GM18508 (cell line): ENCODE measurements around the gene MYZAP.

ENCODE experiments used
- ATAC-seq: cut with Tn5 transposase; IDR thresholded peaks from one replicate; pipeline ENCODE4 v1.9.1; 2021; ENCODE audit warnings: moderate number of reproducible peaks; ENCODE audit not compliant: insufficient read depth, unreplicated experiment

Gene MYZAP, protein sequence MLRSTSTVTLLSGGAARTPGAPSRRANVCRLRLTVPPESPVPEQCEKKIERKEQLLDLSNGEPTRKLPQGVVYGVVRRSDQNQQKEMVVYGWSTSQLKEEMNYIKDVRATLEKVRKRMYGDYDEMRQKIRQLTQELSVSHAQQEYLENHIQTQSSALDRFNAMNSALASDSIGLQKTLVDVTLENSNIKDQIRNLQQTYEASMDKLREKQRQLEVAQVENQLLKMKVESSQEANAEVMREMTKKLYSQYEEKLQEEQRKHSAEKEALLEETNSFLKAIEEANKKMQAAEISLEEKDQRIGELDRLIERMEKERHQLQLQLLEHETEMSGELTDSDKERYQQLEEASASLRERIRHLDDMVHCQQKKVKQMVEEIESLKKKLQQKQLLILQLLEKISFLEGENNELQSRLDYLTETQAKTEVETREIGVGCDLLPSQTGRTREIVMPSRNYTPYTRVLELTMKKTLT

DNA sequence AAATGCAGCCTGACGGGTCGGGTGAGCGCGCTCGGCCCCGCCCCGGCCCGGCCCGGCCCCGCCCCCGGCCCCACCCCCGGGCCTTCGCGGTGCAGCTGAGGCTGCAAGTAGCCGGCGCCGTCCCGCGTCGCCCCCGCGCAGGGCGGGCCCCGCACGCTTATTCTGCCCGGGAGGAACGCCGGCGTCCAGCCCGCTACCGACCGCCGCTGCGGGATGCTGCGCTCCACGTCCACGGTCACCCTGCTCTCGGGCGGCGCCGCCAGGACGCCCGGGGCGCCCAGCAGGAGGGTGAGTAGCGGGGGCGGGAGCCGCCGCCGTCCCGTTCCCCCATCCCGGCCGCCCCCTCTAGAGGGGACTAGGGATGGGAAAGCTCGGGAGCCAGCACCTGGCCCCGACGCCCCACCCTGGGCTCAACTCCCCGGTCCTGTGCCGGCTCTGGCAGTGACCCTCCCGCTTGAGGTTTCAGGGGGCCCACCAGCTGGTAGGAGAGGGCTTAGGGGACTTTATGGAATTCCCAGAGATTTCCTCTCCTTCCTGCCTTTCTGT is at the start of gene MYZAP:
TSS of gene MYZAP (plus strand) at position 83 of the 546 bp plus-strand sequence. CDS start at position 214, 131 bp downstream.
- ATAC-seq, result no peak

DNA sequence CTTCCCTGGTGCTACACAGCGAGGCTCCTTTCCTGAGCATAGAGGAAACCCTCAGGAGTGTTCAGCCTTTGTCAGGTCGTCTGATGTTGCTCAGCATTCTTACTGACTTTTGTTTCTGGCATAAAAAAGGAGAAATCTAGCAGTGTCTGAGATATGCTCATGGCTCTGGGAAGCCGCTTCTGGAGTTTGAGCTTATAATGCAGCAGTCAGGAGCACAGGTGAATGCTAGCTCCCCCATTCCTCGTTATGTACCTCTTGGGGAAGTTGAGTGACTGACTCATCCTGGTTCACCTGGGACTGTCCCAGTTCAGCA is 49.2 kb upstream of the MYZAP start:
- ATAC-seq, result no peak

DNA sequence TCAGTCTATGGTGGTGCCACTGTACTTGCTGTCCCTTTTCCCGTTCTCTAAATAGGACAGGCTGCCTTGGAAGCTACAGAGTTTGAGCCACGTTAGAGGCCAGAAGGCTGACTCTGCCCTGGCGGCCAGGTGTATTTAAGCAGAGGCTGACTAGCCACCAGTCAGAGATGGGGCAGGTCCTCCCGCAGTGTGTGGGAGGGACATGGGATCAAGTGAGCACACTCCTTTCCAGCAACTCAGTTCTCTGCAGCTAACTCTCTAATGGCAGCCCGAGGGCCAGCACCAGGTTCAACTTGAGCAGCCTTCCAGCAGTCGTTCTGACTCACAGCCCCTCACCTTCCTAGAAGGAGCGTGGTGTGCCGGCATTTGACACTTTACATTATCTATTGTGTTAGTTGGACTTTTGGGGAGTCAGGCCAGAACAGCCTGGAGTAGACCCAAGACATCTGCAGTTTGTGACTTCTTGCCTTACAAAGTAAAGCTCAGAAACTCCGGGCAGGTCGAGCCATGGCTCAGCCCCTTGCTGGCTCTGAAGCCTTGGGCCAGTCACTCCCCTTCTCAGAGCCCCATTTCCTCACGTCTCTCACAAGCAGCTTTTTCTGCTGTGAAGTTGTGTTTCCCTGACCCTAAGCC is 46.7 kb upstream of the MYZAP start:
- no peak for ATAC-seq

DNA sequence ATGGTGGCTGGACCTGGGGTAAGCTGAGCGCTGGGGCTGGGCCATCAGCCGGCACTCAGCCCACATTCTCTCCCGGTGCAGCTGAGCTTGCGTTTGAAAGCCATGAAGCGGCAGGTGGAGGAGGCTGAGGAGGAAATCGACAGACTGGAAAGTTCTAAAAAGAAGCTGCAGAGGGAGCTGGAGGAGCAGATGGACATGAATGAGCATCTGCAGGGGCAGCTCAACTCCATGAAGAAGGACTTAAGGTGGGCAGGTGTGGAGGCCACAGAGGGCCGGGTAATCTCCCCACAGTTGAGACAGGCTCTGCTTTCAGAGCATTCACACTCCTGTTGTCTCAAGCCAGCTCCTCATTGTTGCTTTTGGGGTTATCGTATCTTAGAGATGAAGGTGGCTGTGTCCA is 45.7 kb upstream of the MYZAP start:
- ATAC-seq, result no peak

DNA sequence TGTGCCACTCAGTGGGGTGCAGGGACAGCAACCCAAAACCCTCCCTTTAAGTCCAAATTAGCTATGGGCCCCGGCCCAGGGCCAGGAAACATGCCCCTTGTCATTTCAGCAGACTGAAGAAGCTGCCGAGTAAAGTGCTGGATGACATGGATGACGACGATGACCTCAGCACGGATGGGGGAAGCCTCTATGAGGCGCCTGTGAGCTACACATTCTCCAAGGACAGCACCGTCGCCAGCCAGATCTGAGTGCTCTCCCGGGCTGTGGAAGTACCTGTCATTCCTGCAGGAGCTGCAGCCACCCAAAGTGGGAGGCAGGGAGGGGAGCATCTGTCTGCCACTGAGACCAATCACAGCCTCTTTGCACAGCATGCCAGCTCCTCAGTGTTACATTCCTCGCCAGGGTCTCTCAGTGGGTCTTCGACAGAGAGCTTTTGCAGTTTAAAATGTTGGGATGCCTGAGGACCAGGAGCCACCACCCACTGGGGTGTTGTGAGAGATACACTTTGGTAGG is 44.4 kb upstream of the MYZAP start:
- ATAC-seq, result no peak

DNA sequence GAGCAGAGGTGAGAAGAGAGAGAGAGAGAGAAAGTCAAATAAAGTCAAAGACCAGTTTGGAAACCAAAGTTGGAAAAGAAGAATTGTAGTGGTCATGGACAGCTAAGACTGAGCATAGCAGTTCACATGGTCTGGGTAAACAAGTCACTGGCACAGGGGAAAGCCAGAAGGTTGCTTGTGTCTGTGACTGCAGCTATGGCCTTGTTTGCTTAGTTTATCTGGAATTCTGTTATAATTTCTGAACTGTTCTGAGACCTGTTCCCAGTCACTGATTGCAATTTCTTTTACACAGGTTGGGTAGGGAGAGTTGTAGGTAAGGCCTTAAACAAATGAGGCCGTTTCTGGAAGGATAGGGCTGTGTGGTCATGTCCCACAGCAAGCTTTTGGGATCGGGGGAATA is 43.4 kb upstream of the MYZAP start:
- no peak for ATAC-seq

DNA sequence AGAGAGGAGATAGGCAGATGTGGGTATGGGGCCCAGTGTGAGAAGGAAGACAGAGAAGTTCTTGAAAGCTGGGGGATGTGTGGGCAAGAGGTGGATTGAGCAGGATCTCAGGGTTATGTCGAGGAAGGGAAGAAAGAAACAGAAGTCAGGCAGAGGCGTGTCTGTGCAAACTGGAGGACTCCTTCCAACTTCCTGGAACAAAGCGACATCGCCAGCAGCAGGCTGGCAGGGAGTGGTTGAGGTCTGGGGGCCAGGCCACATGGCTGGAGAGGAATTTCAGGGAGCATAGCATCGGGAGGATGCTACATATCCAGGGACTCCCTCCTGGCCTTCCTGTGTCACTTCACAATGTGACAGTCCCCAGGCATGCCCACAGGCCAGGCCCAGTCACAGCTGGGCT is 42.9 kb upstream of the MYZAP start:
- ATAC-seq, result no peak

DNA sequence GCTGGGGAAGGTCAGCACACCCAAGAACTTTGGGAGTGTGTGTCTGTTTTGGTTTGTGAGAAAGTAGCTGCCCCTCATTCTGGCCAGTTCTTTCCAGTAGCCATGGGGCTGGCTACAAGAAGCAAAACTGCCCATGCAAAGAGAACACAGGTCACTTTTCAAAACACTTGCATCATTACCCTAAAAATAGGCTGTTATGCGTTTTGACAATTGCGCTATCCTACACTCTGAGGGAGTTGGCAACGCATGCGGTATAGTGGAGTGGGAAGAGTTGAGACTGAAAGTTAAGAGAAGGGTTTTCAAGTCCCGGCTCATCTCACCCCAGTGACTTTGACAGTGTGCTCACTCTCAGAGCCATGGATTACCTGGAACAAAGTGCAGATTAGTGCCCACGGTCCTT is 41.8 kb upstream of the MYZAP start:
- no peak for ATAC-seq

DNA sequence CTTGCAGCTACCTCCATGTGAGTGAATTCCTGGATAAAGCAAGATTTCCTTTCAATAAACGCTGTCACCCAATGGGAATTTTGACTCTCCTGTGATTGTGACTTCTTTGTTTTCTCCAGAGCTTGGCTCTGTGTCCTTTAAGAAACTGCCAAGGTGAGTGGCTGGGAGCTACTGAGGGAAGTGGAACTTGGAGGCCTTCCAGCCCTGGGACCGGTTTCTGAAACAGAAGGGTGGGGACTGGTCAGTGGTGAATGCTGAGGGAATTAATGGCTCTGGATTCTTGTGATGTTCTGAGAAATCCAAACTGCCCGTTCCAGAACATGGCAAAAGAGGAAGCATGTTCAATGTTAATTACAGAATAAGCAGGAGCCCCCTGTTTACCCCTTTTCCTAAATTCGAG is 41.1 kb upstream of the MYZAP start:
- ATAC-seq, result no peak

DNA sequence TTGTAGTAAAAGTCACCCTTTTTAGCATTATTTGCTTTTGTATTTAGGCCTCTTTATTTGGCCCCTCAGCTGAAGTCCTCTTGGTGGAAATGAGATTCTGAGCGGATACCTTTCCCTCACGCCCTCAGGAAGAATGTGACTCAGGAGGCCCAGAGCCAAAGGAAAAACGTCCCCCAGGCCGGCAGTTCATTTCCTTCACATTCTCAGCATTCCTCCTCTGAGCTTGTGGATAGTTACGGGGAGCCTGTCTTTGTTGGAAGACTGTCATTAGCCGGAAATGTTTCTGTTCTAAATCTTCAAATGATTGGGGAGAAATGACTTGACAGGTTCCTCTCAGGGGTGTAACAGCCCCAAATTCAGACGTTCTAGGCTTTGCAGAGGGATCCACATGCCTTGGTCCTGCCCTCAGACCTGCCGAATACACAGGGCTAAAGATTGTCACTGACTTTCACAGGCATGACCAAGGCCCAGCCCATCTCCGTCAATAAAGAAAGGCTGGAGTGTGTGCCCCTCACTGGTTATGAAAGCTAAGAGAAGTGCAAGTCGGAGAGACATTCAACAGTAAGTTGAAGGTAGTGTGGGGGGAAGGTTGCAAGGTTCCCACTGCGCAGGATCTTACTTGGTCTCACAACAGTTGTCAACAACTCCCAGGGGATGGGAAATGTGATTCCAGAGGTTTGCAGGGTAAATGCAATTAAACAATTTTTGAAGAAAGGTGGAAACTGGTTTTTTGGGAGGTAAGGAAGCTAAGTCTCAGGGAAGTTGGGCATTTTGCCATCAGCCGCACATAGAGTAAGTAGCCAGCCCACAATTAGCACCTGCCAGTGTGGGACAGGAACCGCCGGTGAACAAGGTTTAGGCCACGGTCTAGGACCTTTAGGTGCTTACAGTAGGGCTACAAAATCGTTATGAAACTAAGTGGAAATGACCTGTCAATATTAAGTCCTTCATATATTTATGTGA is 39.7 kb upstream of the MYZAP start:
- ATAC-seq, result no peak

DNA sequence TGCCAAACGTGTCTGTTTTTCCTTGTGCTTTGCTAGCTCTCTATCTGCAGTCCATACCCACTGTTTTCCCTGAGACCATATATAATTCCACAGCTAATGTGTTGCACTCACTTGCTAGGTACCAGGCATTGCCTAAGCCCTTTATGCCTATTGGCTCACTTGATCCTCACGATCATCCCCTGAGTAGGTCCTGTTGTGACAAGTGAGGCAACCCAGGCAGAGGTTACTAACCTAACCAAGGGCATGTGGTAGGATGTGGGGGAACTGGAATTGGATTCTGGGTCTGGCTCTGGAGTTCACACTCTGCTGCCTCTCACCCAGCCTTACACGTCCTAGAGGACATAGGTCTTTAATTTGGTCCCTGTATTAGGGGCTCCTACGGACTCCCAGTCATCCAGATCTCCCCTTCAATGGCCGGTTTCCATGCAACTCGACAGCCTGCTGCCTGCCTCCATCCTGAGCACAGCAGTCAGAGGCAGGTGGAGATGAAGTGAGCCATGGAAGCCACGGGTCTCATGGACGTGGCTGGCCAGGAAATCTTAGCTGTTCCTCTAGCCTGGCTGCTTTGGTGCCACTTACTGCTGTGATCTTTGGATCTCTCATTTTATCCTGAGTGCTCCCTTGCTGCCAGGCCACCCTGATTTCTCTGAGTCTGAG is 38.9 kb upstream of the MYZAP start:
- no peak for ATAC-seq

DNA sequence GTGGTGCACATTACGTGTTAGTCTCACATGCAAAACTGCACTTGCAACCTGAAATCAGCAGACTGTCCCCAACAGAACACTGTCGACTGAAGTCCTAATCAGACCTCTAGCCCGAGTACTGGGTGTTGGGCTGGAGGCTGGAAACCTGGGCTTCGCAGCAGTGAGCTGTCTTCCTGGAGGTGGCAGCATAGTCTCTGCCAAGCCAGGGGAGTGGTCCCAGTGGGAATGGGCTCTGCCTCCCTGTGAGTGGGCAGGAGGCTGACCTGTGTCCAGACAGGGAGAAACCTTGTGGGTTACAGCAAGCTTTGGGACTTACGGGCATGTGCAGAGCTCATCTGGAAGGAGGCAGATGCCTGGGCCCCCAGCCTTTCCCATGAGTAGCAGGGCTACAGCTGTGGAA is 38.2 kb upstream of the MYZAP start:
- ATAC-seq, result no peak

DNA sequence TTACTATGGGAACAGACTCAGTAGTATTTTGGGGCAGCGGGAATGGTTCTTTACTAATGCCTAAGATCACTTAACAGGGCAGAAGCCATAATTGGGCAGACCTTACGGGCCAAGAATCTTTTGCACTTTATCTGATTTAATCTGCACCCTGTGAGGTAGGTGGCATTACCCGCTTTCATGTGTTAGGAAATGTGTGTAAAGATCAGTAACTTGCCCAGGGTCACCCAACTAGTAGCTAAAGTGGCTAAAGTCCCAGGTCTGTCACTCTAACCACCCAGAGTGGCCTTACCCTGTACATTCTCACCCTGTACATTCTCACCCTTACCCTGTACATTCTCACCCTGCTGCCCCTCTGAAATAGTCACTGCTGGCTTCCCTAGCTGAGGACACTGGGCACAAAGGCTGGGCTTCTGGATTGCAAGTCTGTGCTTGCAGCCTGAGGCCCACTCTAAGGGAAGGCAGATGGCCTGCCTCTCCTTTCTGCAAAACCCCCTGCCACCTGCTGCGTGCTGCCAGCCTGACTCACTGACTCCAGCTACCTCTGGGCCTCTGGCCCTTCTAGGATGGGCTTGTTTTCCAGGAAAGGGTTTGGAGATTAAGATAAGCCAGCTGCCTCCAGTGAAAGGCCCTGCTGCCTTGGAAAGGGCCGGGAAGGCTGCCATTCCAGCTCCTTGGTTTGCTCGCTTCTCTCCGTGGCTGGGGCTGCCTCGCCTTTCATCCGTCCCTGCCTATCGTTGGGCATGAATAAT is 37.5 kb upstream of the MYZAP start:
- no peak for ATAC-seq

DNA sequence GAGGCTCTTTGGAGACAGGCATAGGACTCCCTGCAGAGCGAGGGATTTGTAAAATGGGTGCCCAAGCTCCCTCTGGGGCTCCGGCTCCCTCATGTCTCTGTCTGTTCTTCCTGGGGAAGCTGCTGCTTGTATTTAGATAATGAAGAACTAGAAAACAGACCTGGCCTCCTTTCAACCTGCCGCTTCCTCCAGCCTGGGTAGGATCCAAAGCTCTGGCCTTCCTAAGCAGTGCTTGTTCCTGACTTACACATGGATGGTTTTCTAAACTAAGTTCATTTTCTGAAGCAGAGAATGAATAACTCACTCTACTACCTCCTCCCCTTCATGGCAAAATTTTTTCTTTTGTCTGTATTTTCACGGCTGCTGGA is 36.9 kb upstream of the MYZAP start:
- ATAC-seq, result no peak

DNA sequence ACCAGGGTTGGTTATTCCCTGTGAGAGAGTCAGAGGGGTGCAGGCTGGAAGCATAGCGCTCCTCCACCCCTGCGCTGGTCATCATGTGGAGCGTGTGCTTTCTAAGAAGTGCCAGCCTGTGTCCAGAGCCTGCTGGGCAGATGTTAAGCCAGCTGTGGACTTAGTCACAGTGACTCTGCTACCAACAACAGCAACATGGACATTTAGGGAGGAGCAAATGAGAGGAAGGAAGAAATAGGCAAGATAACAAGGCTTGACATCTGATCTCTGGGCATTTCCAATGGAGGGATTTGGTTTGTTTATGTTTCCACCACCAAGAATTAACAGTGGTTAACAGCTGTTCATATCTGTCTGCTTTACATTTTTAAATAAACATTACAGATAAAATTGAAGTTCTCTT is 36.4 kb upstream of the MYZAP start:
- ATAC-seq, result no peak

DNA sequence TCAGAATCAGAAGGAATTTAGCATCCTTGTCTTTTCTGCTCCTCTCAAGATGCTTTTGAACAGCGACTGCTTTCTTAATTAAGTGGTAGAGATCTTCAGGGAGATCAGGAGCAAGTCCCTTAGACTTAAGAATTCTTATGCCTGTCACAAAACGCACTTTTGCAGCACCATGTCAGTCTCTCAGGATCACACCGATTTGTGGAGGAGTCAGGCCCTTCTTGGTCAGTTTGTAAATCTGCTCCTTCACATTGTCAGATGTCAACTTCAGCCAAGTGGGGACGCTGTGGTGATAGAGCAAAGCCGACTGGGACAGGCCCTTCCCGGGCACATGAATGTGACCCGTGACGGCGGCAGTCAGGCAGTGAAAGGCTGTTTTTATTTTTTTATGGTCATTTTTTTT is 35.7 kb upstream of the MYZAP start:
- ATAC-seq, result no peak

DNA sequence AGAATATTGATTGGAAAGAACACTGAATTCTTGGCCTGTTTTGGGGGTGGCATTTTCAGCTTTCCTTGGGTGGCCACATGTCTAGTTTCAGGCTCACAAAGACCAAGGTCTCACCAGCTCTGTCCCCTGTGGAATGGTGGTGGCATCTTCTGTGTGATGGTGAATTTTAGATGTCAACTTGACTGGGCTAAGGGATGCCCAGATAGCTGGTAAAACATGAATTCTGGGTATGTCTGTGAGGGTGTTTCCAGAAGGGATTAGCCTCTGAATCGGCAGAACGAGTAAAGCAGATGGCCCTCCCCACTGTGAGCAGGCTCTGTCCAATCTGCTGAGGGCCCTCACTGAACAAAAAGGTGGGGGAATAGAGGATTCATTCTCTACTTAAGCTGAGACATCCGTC is 34.4 kb upstream of the MYZAP start:
- ATAC-seq, result no peak

DNA sequence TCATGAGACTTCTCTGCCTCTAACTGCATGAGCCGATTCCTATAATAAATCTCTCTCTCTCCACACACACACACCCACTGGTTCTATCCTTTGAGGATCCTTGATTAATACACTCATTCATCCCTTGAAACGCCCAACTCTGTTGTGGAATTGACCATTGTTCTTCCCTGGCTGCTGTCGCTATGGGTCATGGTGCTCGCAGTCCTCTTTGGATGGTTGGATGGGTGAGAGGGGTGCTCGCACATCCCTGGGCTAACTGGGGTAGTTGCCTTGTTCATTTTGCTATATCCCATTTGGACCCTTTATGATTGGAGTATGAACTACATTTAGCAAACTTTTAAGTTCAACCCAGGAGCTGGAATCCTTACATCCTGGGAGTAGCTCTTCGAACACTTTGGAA is 33.9 kb upstream of the MYZAP start:
- ATAC-seq, result no peak

DNA sequence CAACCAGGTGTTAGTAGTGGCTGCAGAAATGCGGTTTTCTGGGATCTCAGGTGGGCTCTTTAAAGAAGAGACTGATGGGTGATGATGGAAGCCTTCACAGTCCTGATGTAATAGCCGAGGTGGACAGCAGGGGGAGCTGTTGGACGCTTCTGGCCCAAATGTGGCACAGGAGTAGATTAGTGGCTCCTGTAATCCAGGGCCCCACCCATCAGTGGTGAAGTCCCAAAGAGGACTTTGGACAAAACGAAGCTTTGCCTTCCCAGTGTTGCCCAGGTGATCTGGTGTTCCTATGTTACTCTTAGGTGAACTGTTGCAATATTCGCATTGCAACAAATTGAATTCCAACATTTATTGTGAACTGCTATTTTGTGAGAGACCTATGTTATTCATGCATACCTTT is 31.8 kb upstream of the MYZAP start:
- no peak for ATAC-seq
